B cell (primary cell): ENCODE data around the gene AFF1. TPM values are rescaled to one million over a fixed set of nuclear protein-coding genes. Genes with fewer than 3 reads are reported as not detected.

ENCODE experiments used
- ATAC-seq: fragments of 200-7000 bp; cut with Tn5 transposase; one replicate; pipeline ENCODE4 v1.10.0; 2021; ENCODE audit warnings: low read depth, mild to moderate bottlenecking, moderate number of reproducible peaks, moderate library complexity
- CTCF ChIA-PET: fragments of 350-600 bp; sonication (Branson Sonifier 250); formaldehyde crosslinking; loops from one replicate; lab custom pipeline; 2021; ENCODE audit warnings: antibody characterized with exemption, inconsistent platforms; lab: Charles Lee
- POLR2A ChIA-PET: fragments of 350-600 bp; sonication (Branson Sonifier 250); formaldehyde crosslinking; loops from one replicate; lab custom pipeline; 2021; ENCODE audit warnings: antibody characterized with exemption; lab: Charles Lee
- DNase-seq: peaks from one replicate; pipeline ENCODE4 v3.0.0; 2013
- H2AFZ ChIP-seq: 2 replicates; pipeline ENCODE4 v1.6.1; 2012; ENCODE audit warnings: mild to moderate bottlenecking, low read depth, low read length; ENCODE audit not compliant: insufficient read depth, poor library complexity, severe bottlenecking
- H3K27ac ChIP-seq, 2 donors: 1 replicate in 1 of 2; 2 replicates in 1 of 2; pipeline ENCODE4 v1.5.1; 2012 to 2013; ENCODE audit warnings: low read length in 2 of 2, mild to moderate bottlenecking in 2 of 2, moderate library complexity in 1 of 2
- H3K27me3 ChIP-seq, 4 experiments: fragments of 200-600 bp in 1 of 4; sonication (generic) in 1 of 4; replicated peaks in 1 of 4; 1 replicate in 2 of 4; 2 replicates in 2 of 4; pipeline versions ENCODE4 v1.6.1 to v1.7.0; 2013 to 2016; ENCODE audit warnings: low read length in 3 of 4, mild to moderate bottlenecking in 2 of 4, mixed read lengths in 1 of 4, moderate library complexity in 1 of 4; ENCODE audit not compliant: insufficient read depth in 4 of 4, control insufficient read depth in 3 of 4; ENCODE audit errors: control extremely low read depth in 1 of 4
- H3K36me3 ChIP-seq, 2 experiments: replicated peaks in 1 of 2; 1 replicate in 1 of 2; 2 replicates in 1 of 2; pipeline versions ENCODE4 v1.6.1 to v1.7.1; 2013; ENCODE audit warnings: low read length in 1 of 2; ENCODE audit not compliant: insufficient read depth in 2 of 2, control insufficient read depth in 1 of 2; ENCODE audit errors: control extremely low read depth in 1 of 2, extremely low read depth in 1 of 2
- H3K4me1 ChIP-seq, 2 donors: fragments of 200-600 bp in 1 of 2; sonication (generic) in 1 of 2; 1 replicate in 1 of 2; 2 replicates in 1 of 2; pipeline versions ENCODE4 v1.5.1 to v1.6.1; 2013 to 2017; ENCODE audit warnings: low read length in 2 of 2; ENCODE audit not compliant: control insufficient read depth in 2 of 2, insufficient read depth in 2 of 2
- H3K4me2 ChIP-seq: replicated peaks from 2 replicates; pipeline ENCODE3; 2012; ENCODE audit warnings: mild to moderate bottlenecking, low read depth, low read length; ENCODE audit not compliant: poor library complexity, severe bottlenecking
- H3K4me3 ChIP-seq, 5 experiments: fragments of 200-600 bp in 1 of 5; sonication (generic) in 1 of 5; 1 replicate in 3 of 5; 2 replicates in 2 of 5; pipeline versions ENCODE4 v1.5.1 to v1.7.0; 2011 to 2016; ENCODE audit warnings: low read length in 4 of 5, mild to moderate bottlenecking in 4 of 5, low read depth in 2 of 5, control low read depth in 1 of 5, moderate library complexity in 1 of 5; ENCODE audit not compliant: insufficient read depth in 1 of 5; ENCODE audit errors: control extremely low read depth in 1 of 5, extremely low read depth in 1 of 5
- H3K79me2 ChIP-seq: fragments of 200-600 bp; sonication (generic); one replicate; pipeline ENCODE4 v1.6.0; 2016; ENCODE audit warnings: low read length; ENCODE audit not compliant: control insufficient read depth, insufficient read depth
- H3K9ac ChIP-seq: fragments of 200-600 bp; sonication (generic); 2 replicates; pipeline ENCODE4 v1.6.1; 2017; ENCODE audit warnings: mild to moderate bottlenecking, low read length, moderate library complexity
- H3K9me3 ChIP-seq, 3 donors: one replicate each; pipeline versions ENCODE4 v1.6.1 to v1.7.1; 2013; ENCODE audit warnings: low read length in 2 of 3; ENCODE audit not compliant: control insufficient read depth in 2 of 3, insufficient read depth in 1 of 3; ENCODE audit errors: control extremely low read depth in 1 of 3
- H4K20me1 ChIP-seq: 2 replicates; pipeline ENCODE4 v1.6.0; 2012; ENCODE audit warnings: mild to moderate bottlenecking, low read length; ENCODE audit not compliant: insufficient read depth, control insufficient read depth, poor library complexity, severe bottlenecking
- H3K27ac Mint-ChIP-seq: one replicate; pipeline ENCODE4 v1.8.0; 2021; ENCODE audit warnings: mixed read lengths
- H3K27me3 Mint-ChIP-seq: one replicate; pipeline ENCODE4 v1.8.0; 2021; ENCODE audit warnings: mixed read lengths
- H3K4me1 Mint-ChIP-seq: one replicate; pipeline ENCODE4 v1.8.0; 2021; ENCODE audit warnings: mixed read lengths
- H3K4me3 Mint-ChIP-seq: one replicate; pipeline ENCODE4 v1.8.0; 2021; ENCODE audit warnings: mixed read lengths
- H3K9me3 Mint-ChIP-seq: one replicate; pipeline ENCODE4 v1.8.0; 2022; ENCODE audit warnings: mixed read lengths; ENCODE audit not compliant: insufficient read depth
- CTCF ChIP-seq: fragments of 200-600 bp; IDR thresholded peaks from one replicate; pipeline ENCODE4 v1.8.0; 2022; ENCODE audit warnings: antibody characterized with exemption, mild to moderate bottlenecking
- EZH2 ChIP-seq: IDR thresholded peaks from 2 replicates; pipeline ENCODE4 v1.6.1; 2012; ENCODE audit warnings: borderline replicate concordance, low read depth, mild to moderate bottlenecking, moderate library complexity, low read length; ENCODE audit not compliant: insufficient read depth, poor library complexity, severe bottlenecking
- WGBS: methylation state at CpG from one replicate; pipeline ENCODE4 v1.1.5; 2013; ENCODE audit warnings: missing lambda C conversion rate; ENCODE audit not compliant: insufficient coverage; 5-methylcytosine and 5-hydroxymethylcytosine counted together
- intact Hi-C: fragments of 100-400 bp; cut with micrococcal nuclease; formaldehyde crosslinking; loops from one replicate; pipeline ENCODE4 v1.10.0; 2022
- polyA plus RNA-seq: library from polyadenylated mRNA; depleted of rRNA; stranded (reverse); fragments of >200 nt; gene quantifications from 2 replicates; pipeline ENCODE4 v1.2.3, GENCODE V29; 2012
- total RNA-seq, 2 donors: library from RNA; stranded (reverse); fragments of 120-200 nt in 1 of 2; gene quantifications; 1 replicate in 1 of 2; 2 replicates in 1 of 2; pipeline versions ENCODE4 v1.2.3 to v1.2.4, GENCODE V29; 2013 to 2022

AFF1 gene
- total and polyA plus RNA-seq, 2 donors (not counting 1 experiment from before 2014, with no cell fraction given), result 15.3 to 135 TPM

GRCh38 chr4:86957215-86957614 is 22.4 kb downstream of the AFF1 start:
- H3K27ac ChIP-seq, result no peak overlapping the region
- CTCF ChIA-PET, result no interaction called here
- no peak overlapping the region for H3K4me3 Mint-ChIP-seq
- no peak for DNase-seq
- no peak overlapping the region for H3K4me3 ChIP-seq
- no CpG with 5 or more reads among the region's 1 CpG for WGBS
- H3K36me3 ChIP-seq, result no peaks in the 10 kb centered on the region
- intact Hi-C loops, result no loop called here
- no peaks in the 10 kb centered on the region for H3K9me3 ChIP-seq
- no peak overlapping the region for H3K27ac Mint-ChIP-seq
- H2AFZ ChIP-seq, result no peak overlapping the region
- no peaks in the 10 kb centered on the region for H4K20me1 ChIP-seq
- no peaks in the 10 kb centered on the region for H3K9me3 Mint-ChIP-seq
- no peak overlapping the region for H3K9ac ChIP-seq
- POLR2A ChIA-PET, result no interaction called here
- H3K27me3 Mint-ChIP-seq, result no peaks in the 10 kb centered on the region
- H3K79me2 ChIP-seq, result peaks cover 48% of the 10 kb centered on the region
- TF ChIP-seq EZH2 (no peak), CTCF (no peak)
- ATAC-seq, result no peak
- no peak overlapping the region for H3K4me2 ChIP-seq
- peaks cover 48% of the 10 kb centered on the region for H3K4me1 Mint-ChIP-seq
- H3K27me3 ChIP-seq, result no peaks in the 10 kb centered on the region
- H3K4me1 ChIP-seq, result peaks cover 31 to 40% of the 10 kb centered on the region in 2 donors

- 73% methylated on average over 8 of the region's 11 CpGs for WGBS
- Histone ChIP-seq H3K4me1 (peaks cover 40 to 46% of the 10 kb centered on the region in 2 donors), H3K27me3 (no peaks in the 10 kb centered on the region), H3K4me2 (peak overlapping the region; percentile 41), H3K9me3 (no peaks in the 10 kb centered on the region), H3K9ac (no peak overlapping the region), H3K27ac (no peak overlapping the region), H3K4me3 (no peak overlapping the region), H3K36me3 (no peaks in the 10 kb centered on the region), H4K20me1 (no peaks in the 10 kb centered on the region), H3K79me2 (peaks cover 60% of the 10 kb centered on the region), H2AFZ (no peak overlapping the region)
- Mint-ChIP-seq H3K27ac (peak overlapping the region; percentile 41), H3K4me3 (peak overlapping the region; percentile 54), H3K4me1 (peaks cover 57% of the 10 kb centered on the region), H3K9me3 (no peaks in the 10 kb centered on the region), H3K27me3 (no peaks in the 10 kb centered on the region)
- ATAC-seq (no peak), DNase-seq (no peak)
- no peak for TF ChIP-seq CTCF
- intact Hi-C loops, result loop anchor here (2.0 kb wide), 4 partner anchors 17 to 67 kb away; partner anchors contain the start of gene AFF1
- ChIA-PET POLR2A (no interaction called here), CTCF (interaction anchor here (1.2 to 3.8 kb wide), 4 partner anchors 17 to 134 kb away, joined by 3 to 20 read pairs (median 10); partner anchors contain the start of gene AFF1)
These were observed 25.0 kb downstream of the AFF1 start for GRCh38 chr4:86959588-86960500.
